MCF 10A (cell line): ENCODE data around the gene COL3A1. TPM values are rescaled to one million over a fixed set of nuclear protein-coding genes. Genes with fewer than 3 reads are reported as not detected.

Experiments used
- BruUV-seq: library from RNA; stranded (reverse); fragments of 400-500 nt; replicated peaks from 2 replicates; lab custom pipeline; 2021; lab: Mats Ljungman, UMichigan
- CTCF ChIA-PET: fragments of 300-600 bp; sonication (Branson Sonifier 250); formaldehyde crosslinking; extraction: SDS; loops from one replicate; lab custom pipeline; 2021; ENCODE audit warnings: antibody characterized with exemption, inconsistent platforms; lab: Yijun Ruan, JAX
- POLR2A ChIA-PET: fragments of 300-600, 350-650 bp; sonication (Branson Sonifier 250); formaldehyde crosslinking; extraction: SDS; loops from one replicate; lab custom pipeline; 2020; ENCODE audit warnings: antibody characterized with exemption, inconsistent platforms; lab: Yijun Ruan, JAX
- DNase-seq: peaks from one replicate; pipeline ENCODE4 v3.0.0-alpha.2; 2018; ENCODE audit not compliant: unreplicated experiment
- H3K27ac Mint-ChIP-seq: one replicate; pipeline ENCODE4 v1.8.0; 2022; ENCODE audit warnings: mild to moderate bottlenecking, low read depth, mixed read lengths; ENCODE audit not compliant: unreplicated experiment
- H3K27me3 Mint-ChIP-seq: one replicate; pipeline ENCODE4 v1.8.0; 2022; ENCODE audit warnings: mixed read lengths; ENCODE audit not compliant: insufficient read depth, unreplicated experiment
- H3K36me3 Mint-ChIP-seq: one replicate; pipeline ENCODE4 v1.8.0; 2022; ENCODE audit warnings: mild to moderate bottlenecking, moderate library complexity, mixed read lengths; ENCODE audit not compliant: insufficient read depth, unreplicated experiment
- H3K4me1 Mint-ChIP-seq: one replicate; pipeline ENCODE4 v1.8.0; 2022; ENCODE audit warnings: mixed read lengths; ENCODE audit not compliant: insufficient read depth, unreplicated experiment
- H3K4me3 Mint-ChIP-seq: one replicate; pipeline ENCODE4 v1.8.0; 2022; ENCODE audit warnings: mild to moderate bottlenecking, moderate library complexity, mixed read lengths; ENCODE audit not compliant: unreplicated experiment
- H3K9me3 Mint-ChIP-seq: one replicate; pipeline ENCODE4 v1.8.0; 2022; ENCODE audit warnings: mixed read lengths; ENCODE audit not compliant: unreplicated experiment
- intact Hi-C: fragments of 100-400 bp; cut with micrococcal nuclease; formaldehyde crosslinking; loops from 2 replicates; pipeline ENCODE4 v1.14.1; 2022
- microRNA-seq: library from miRNA; unstranded; fragments of <30 nt; microRNA quantifications from one replicate; pipeline ENCODE4 v1.2.0, GENCODE V29; 2022
- total RNA-seq: library from RNA; stranded (reverse); gene quantifications from 2 replicates; pipeline ENCODE4 v1.2.3, GENCODE V29; 2022
- TF ChIP-seq, protein P1 (sequence below): fragments of 200-600 bp; IDR thresholded peaks from one replicate; pipeline ENCODE4 v1.8.0; 2022; ENCODE audit warnings: antibody characterized with exemption, mild to moderate bottlenecking; ENCODE audit not compliant: unreplicated experiment

COL3A1 gene
- total RNA-seq, 1 experiment from 2014 or later: not detected

DNA sequence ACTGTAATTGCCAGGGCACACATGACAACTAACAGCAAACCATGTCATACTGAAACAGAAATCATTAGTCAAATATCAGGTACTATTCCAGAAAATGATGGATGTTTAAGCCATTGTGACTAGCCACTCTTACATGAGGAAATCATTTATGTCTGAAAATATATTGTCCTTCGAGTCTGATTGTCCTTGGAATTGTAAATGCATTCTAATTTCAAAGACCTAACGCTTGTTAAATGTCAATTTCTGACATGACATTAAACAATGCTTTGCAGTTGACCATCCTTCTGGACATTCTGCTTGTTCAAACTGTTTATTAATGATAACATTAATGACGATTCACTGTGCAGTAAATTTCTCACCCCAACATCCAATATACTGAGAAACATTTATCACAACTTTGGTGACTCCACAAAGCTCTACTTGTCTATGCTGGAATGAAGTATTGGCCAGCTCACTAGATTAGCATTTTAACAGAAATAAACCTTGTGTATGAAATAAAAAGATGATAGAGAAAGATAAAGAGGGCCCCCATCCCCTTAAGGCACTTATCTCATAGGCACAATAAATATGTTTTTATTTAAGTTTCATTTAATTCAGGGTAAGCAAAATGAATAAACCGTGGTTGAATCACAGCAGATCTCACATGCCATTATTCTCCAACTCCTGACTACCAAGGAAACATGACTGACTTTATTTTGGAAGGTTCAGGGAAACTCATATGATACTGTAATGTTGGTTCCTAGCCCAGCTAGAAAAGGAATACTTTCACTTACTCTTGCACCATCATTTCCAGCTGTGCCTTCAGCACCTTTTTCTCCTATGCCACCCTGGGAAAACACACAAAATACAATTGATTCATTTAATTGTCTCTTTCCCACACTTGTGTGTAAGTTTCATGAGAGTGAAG, 82.3 kb downstream of the COL3A1 start:
- TF ChIP-seq, protein P1, sequence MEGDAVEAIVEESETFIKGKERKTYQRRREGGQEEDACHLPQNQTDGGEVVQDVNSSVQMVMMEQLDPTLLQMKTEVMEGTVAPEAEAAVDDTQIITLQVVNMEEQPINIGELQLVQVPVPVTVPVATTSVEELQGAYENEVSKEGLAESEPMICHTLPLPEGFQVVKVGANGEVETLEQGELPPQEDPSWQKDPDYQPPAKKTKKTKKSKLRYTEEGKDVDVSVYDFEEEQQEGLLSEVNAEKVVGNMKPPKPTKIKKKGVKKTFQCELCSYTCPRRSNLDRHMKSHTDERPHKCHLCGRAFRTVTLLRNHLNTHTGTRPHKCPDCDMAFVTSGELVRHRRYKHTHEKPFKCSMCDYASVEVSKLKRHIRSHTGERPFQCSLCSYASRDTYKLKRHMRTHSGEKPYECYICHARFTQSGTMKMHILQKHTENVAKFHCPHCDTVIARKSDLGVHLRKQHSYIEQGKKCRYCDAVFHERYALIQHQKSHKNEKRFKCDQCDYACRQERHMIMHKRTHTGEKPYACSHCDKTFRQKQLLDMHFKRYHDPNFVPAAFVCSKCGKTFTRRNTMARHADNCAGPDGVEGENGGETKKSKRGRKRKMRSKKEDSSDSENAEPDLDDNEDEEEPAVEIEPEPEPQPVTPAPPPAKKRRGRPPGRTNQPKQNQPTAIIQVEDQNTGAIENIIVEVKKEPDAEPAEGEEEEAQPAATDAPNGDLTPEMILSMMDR: no peak
- BruUV-seq: no TSS peak
- Mint-ChIP-seq H3K27me3 (no peaks in the 10 kb centered on the region), H3K4me3 (no peak overlapping the region), H3K4me1 (no peaks in the 10 kb centered on the region), H3K36me3 (peaks cover 6% of the 10 kb centered on the region), H3K9me3 (no peaks in the 10 kb centered on the region), H3K27ac (no peak overlapping the region)
- CTCF ChIA-PET: no interaction called here
- DNase-seq: no peak
- intact Hi-C loops: no loop called here
- POLR2A ChIA-PET: no interaction called here

DNA sequence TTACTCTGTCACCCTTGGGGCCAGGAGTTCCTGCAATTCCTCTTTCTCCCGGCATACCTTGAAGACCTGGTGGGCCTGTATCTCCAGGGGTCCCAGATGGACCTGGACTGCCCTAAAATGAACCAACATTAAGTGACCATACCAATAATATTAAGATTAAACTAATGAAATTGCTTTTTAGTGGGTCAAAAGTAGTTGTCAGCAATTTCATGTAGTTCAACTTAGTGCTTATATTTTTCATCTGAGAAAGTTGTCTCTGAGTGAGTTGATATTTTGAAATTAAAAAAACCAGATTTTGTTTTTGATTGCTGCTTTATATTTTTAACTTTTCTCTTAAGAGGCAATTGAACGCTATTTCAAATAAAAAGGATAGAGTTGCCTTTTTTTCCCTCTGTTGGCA, 83.1 kb downstream of the COL3A1 start:
- no peak overlapping the region for H3K27ac Mint-ChIP-seq
- H3K4me1 Mint-ChIP-seq: no peaks in the 10 kb centered on the region
- intact Hi-C loops: no loop called here
- no peak for DNase-seq
- H3K36me3 Mint-ChIP-seq: no peaks in the 10 kb centered on the region
- no TSS peak for BruUV-seq
- no peaks in the 10 kb centered on the region for H3K9me3 Mint-ChIP-seq
- no peaks in the 10 kb centered on the region for H3K27me3 Mint-ChIP-seq
- ChIA-PET POLR2A (no interaction called here), CTCF (no interaction called here)
- H3K4me3 Mint-ChIP-seq: no peak overlapping the region
- TF ChIP-seq, protein P1: no peak

DNA sequence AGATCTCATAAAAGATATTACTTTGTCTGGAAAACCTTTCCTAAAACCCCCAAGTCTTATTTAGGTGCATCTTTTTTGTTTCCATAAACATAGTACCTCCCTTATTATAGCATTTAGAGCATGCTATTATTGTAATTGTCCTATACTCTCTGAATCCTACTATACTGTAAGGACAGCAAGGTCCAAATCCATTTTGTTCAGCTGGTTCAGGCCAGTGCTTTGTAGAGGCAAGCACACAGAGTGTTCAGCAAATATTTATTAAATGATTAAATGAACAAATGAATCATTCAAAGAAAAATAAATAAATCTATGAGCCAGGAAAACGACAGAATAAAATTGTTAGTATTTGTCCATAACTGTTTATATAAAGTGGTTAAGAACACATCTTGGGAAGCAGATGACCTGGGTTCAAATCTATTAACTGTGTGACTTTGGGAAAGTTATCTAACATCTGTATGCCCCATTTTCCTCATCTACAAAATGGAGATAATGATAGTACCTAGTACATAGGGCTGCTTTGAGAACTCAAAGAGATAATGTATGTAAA, 86.0 kb downstream of the COL3A1 start:
- Mint-ChIP-seq H3K9me3 (no peaks in the 10 kb centered on the region), H3K36me3 (peaks cover 10% of the 10 kb centered on the region), H3K27ac (peak overlapping the region; percentile 17), H3K27me3 (no peaks in the 10 kb centered on the region), H3K4me1 (no peaks in the 10 kb centered on the region), H3K4me3 (no peak overlapping the region)
- DNase-seq: no peak
- no TSS peak for BruUV-seq
- TF ChIP-seq, protein P1: no peak
- intact Hi-C loops: no loop called here
- CTCF ChIA-PET: interaction anchor here (0.5 kb wide), 1 partner anchor 276 kb away, joined by 4 read pairs; no protein-coding TSS in a partner anchor
- POLR2A ChIA-PET: no interaction called here

Small RNA genes within 50 kb of the gene (microRNA-seq; reads per million reads assigned to microRNA genes)
- gene MIR1245A (not detected), gene MIR1245B (not detected), gene MIR3606 (not detected)

Other genes with a start within 250 kb of the COL3A1 start
- 7.4 and 9.3 TPM in 2 replicates for gene COL5A2, start 205.4 kb downstream of the COL3A1 start, total RNA-seq